ENCODE data around the gene KAT14.
"Not testable (repeated sequence)": the region's sequence is repeated elsewhere in the genome, so short reads cannot be mapped to it uniquely, and the experiment has no call there.

KAT14 gene

DNA sequence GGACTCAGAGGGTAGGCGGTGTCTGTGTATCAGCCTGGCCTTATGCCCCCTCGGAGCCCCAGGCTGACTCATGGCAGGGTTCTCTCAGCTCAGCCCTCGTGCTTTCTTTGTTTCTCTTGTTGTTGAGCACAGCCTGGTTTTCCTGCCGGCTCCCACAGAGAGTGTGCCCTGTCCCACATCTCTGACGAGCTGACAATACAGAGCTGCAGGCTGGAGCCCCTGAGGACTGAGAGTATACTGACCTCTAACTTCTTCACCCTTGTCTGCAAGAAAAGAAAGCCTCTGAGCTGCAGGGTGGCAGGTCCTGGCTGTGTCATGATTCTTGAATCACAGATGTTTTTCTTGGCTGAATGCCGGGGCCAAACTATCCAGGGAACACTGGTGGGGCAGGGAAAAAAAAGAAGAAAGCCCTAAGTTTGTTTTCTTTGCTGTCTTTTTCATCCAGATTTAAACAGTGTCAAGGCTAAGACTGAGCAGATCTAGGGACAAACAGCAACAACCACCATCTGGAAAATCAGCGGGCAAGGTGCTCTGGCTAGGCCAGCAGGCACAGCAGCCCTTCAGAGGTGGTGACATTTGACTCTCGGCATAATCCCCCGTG lies 87.4 kb downstream of the KAT14 start:
- no peak for DNase-seq

DNA sequence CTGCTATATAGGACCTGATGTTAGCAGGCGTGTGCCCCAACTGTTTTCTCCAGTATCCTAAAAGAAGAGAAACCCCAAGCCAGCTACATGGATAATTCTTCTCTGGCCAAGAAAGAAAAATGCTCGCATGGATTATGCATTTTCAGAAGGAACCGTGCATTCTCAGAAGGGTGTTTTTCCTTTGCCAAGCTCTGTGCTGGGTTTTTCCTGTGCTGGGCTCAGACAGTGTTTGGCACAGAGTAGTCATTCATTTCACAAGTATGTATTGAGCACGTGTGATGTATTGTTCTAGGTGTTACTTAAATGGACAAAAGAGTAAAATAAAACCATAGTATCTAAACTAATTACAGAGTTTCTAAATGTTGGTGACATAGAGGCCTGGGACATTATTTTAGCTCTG lies 88.0 kb downstream of the KAT14 start:
- no peak for DNase-seq

DNA sequence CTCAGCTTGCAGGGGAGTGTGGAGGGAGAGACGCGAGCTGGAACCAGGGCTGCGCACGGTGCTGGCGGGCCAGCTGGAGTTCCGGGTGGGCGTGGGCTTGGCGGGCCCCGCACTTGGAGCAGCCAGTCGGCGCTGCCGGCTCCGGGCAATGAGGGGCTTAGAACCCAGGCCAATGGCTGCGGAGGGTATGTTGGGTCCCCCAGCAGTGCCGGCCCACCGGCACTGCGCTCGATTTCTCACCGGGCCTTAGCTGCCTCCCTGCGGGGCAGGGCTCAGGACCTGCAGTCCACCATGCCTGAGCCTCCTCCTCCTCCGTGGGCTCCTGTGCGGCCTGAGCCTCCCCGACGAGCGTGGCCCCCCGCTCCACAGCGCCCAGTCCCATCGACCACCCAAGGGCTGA lies 89.1 kb downstream of the KAT14 start:
- not testable (repeated sequence) for DNase-seq

DNA sequence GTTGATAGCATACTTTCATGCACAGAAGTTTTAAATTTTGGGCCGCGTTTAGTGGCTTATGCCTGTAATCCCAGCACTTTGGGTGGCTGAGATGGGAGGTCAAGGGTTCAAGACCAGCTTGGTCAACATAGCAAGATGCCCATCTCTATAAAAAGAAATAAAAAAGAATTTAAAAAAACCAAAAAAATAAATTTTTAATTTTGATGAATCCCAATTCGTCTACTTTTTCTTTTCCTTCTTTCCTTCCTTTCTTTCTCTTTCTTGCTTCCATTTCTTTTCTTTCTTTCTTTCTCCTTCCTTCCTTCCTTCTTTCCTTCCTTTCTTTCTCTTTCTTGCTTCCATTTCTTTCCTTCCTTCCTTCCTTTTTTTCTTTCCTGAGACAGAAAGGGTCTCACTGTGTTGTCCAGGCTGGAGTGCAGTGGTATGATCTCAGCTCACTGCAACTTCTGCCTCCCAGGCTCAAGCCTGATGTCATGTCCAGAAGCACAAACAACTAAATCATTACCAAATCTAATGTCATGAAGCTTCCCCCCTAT lies 95.8 kb downstream of the KAT14 start:
- DNase-seq: no peak

All from NCI-H1105 (cell line).